HG03196 (cell line): ENCODE data around the gene IRF2.

Experiments
- ATAC-seq: cut with Tn5 transposase; IDR thresholded peaks from one replicate; pipeline ENCODE4 v1.9.1; 2021; ENCODE audit not compliant: unreplicated experiment

Gene IRF2

GRCh38 chr4:184370711-184371389 is 103.5 kb downstream of the IRF2 start:
- ATAC-seq = no peak

- ATAC-seq = no peak
These were observed 104.5 kb downstream of the IRF2 start for GRCh38 chr4:184369871-184370270.

- no peak for ATAC-seq
These were observed 105.6 kb downstream of the IRF2 start for GRCh38 chr4:184368731-184369130.

- ATAC-seq = no peak
These were observed 106.1 kb downstream of the IRF2 start for GRCh38 chr4:184368290-184368689.

GRCh38 chr4:184364100-184364921 is 110.0 kb downstream of the IRF2 start:
- ATAC-seq = peak; percentile 86

GRCh38 chr4:184363258-184363657 is 111.1 kb downstream of the IRF2 start:
- no peak for ATAC-seq

- ATAC-seq = no peak
These were observed 112.0 kb downstream of the IRF2 start for GRCh38 chr4:184362396-184362795.

GRCh38 chr4:184361443-184361842 is 112.9 kb downstream of the IRF2 start:
- no peak for ATAC-seq

- no peak for ATAC-seq
These were observed 114.5 kb downstream of the IRF2 start for GRCh38 chr4:184359888-184360287.

- ATAC-seq = no peak
These were observed 115.7 kb downstream of the IRF2 start for GRCh38 chr4:184358521-184359232.

GRCh38 chr4:184357772-184358171 is 116.6 kb downstream of the IRF2 start:
- no peak for ATAC-seq

GRCh38 chr4:184357165-184357564 is 117.2 kb downstream of the IRF2 start:
- no peak for ATAC-seq

GRCh38 chr4:184356366-184356765 is 118.0 kb downstream of the IRF2 start:
- ATAC-seq = no peak

GRCh38 chr4:184355857-184356256 is 118.5 kb downstream of the IRF2 start:
- ATAC-seq = no peak

GRCh38 chr4:184355111-184355604 is 119.2 kb downstream of the IRF2 start:
- no peak for ATAC-seq

GRCh38 chr4:184352891-184353290 is 121.5 kb downstream of the IRF2 start:
- ATAC-seq = no peak

GRCh38 chr4:184351560-184352451 is 122.5 kb downstream of the IRF2 start:
- ATAC-seq = no peak

GRCh38 chr4:184350964-184351363 is 123.4 kb downstream of the IRF2 start:
- ATAC-seq = no peak

- no peak for ATAC-seq
These were observed 124.0 kb downstream of the IRF2 start for GRCh38 chr4:184350213-184350817.
